Type B pancreatic cell (in vitro differentiated cells): ENCODE data around the gene CNNM4. TPM values are rescaled to one million over a fixed set of nuclear protein-coding genes. Genes with fewer than 3 reads are reported as not detected.

ENCODE experiments used
- DNase-seq: peaks from one replicate; pipeline ENCODE4 v3.0.0; 2021; ENCODE audit warnings: mixed read lengths; ENCODE audit not compliant: unreplicated experiment; ENCODE audit errors: extremely low spot score
- H3K27ac Mint-ChIP-seq: 2 replicates; pipeline ENCODE4 v1.8.0; 2021; ENCODE audit warnings: mild to moderate bottlenecking, mixed read lengths
- H3K27me3 Mint-ChIP-seq: 2 replicates; pipeline ENCODE4 v1.8.0; 2021; ENCODE audit warnings: mixed read lengths
- H3K36me3 Mint-ChIP-seq: 2 replicates; pipeline ENCODE4 v1.8.0; 2021; ENCODE audit warnings: mixed read lengths
- H3K4me1 Mint-ChIP-seq: one replicate; pipeline ENCODE4 v1.8.0; 2021; ENCODE audit warnings: mixed read lengths; ENCODE audit not compliant: unreplicated experiment
- H3K4me3 Mint-ChIP-seq: 2 replicates; pipeline ENCODE4 v1.8.0; 2021; ENCODE audit warnings: mild to moderate bottlenecking, mixed read lengths
- H3K9me3 Mint-ChIP-seq: 2 replicates; pipeline ENCODE4 v1.8.0; 2021; ENCODE audit warnings: mixed read lengths
- long read RNA-seq: library from polyadenylated mRNA; unstranded; transcript quantifications from one replicate; pipeline ENCODE4 v2.0.0, GENCODE V29; 2020
- total RNA-seq: library from RNA; stranded (reverse); gene quantifications from 2 replicates; pipeline ENCODE4 v1.2.1, GENCODE V29; 2021; ENCODE audit warnings: low replicate concordance
- TF ChIP-seq, protein P1 (sequence below): fragments of 200-600 bp; sonication (generic); conservative IDR thresholded peaks from 2 replicates; pipeline ENCODE4 v1.5.0; 2021; ENCODE audit warnings: antibody characterized with exemption, mild to moderate bottlenecking

The CNNM4 gene
- total RNA-seq = 14.0 and 17.7 TPM in 2 replicates
- long read RNA-seq, full-length matches to known transcripts = 2 of 7 reads
- long read RNA-seq, partial matches to known transcripts = 5 of 7 reads
- long read RNA-seq, other reads (novel, unspliced or antisense) = 0 of 7 reads

DNA sequence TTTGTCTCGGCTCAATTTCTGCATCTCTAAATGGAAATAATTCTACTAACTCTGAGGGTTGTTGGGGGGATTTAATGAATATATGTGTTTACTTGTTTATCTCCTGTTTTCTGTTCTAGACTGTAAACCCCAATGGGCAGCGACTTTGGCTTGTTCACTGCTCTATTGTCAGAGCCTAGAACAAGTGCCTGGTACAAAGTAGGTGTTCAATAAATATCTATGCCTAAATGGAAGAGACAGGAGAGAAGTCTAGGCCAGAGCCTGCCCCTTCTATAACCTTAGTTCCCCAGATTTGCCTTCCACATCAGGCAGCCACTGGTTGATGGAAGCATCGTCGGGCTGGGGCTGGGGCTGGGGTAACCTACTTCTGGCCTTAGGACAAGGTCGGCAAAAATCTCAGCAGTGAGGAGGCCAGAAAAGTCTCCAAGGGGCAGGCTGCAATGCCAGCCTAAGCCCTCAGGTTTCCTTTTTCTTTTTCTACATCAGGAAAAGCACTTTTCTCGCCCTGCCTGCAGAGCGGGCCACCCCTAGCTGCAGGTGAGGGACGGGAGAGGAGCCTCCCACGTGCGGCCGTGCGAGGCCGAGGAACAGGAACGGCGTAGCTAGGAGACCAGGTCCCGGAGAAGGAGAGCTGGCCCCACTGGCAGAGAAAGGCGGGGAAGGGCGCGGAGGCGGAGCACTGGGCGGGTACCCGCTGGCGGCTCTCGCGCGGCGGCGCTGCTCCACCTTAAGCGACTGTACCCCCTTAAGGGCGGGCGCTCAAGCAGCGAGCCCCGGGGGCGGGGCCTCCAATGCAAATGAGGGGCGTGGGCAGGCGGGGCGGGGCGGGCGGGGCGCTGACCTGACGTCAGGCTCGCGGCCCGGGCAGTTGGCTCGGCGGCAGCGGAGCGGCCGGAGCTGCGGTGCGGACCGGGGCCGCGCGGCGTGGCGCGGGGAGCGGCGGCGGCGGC lies at the start of gene CNNM4:
Gene CNNM4, plus strand, starts transcription at position 867 of the 950 bp plus-strand sequence. CDS start 98 bp downstream, outside the sequence.
- TF ChIP-seq, protein P1, sequence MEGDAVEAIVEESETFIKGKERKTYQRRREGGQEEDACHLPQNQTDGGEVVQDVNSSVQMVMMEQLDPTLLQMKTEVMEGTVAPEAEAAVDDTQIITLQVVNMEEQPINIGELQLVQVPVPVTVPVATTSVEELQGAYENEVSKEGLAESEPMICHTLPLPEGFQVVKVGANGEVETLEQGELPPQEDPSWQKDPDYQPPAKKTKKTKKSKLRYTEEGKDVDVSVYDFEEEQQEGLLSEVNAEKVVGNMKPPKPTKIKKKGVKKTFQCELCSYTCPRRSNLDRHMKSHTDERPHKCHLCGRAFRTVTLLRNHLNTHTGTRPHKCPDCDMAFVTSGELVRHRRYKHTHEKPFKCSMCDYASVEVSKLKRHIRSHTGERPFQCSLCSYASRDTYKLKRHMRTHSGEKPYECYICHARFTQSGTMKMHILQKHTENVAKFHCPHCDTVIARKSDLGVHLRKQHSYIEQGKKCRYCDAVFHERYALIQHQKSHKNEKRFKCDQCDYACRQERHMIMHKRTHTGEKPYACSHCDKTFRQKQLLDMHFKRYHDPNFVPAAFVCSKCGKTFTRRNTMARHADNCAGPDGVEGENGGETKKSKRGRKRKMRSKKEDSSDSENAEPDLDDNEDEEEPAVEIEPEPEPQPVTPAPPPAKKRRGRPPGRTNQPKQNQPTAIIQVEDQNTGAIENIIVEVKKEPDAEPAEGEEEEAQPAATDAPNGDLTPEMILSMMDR = no peak
- no peaks in the 10 kb centered on the region for H3K9me3 Mint-ChIP-seq
- H3K4me1 Mint-ChIP-seq = peaks cover 43% of the 10 kb centered on the region
- peak; percentile 96 for DNase-seq
- peak within 1 kb of the TSS; percentile 88 for H3K27ac Mint-ChIP-seq
- no peaks in the 10 kb centered on the region for H3K27me3 Mint-ChIP-seq
- H3K4me3 Mint-ChIP-seq = peak within 1 kb of the TSS; percentile 89
- H3K36me3 Mint-ChIP-seq = no peaks in the 10 kb centered on the region

DNA sequence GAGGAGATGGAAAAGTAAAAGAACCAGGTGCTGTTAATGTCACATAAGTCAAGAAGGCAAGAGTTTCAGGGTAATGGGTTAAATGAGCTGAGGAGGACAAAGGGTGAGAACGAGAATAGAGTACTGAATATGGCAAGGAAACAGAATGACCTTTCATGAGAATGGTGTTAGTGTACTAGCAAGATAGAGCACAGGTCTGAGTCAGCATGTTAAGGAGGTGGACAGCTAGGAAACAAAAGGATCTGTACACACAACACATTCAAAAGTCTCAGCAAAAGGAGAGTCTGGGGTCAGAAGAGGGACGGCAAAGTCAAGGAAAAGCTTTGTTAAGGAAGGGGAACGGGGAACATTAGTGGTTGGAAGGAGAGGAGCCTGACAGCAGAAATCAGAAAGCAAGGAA lies 49.7 kb upstream of the CNNM4 start:
- TF ChIP-seq, protein P1 = no peak
- Mint-ChIP-seq H3K27me3 (no peaks in the 10 kb centered on the region), H3K4me1 (no peaks in the 10 kb centered on the region), H3K9me3 (no peaks in the 10 kb centered on the region), H3K4me3 (no peak overlapping the region), H3K36me3 (peaks cover 48% of the 10 kb centered on the region), H3K27ac (no peak overlapping the region)
- no peak for DNase-seq

DNA sequence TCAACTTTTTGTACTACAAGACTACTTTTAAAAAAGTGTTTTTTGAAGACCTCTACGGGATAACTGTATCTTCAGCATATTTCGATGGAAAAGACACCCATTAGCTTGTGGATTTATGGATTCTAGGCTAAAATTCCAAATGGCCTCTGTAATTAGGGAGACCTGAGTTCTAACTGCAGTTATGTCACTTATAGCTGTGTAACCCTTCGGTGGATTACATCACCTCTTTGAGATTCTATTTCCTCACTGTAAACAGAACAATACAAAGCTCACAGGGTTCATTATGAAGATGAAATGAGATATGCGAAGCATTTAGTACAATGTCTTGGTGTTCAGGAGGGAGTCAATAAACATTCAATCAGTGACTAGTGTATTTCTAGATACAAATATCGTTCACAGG lies 45.0 kb upstream of the CNNM4 start:
- peaks cover 31% of the 10 kb centered on the region for H3K36me3 Mint-ChIP-seq
- H3K27ac Mint-ChIP-seq = no peak overlapping the region
- no peak for DNase-seq

DNA sequence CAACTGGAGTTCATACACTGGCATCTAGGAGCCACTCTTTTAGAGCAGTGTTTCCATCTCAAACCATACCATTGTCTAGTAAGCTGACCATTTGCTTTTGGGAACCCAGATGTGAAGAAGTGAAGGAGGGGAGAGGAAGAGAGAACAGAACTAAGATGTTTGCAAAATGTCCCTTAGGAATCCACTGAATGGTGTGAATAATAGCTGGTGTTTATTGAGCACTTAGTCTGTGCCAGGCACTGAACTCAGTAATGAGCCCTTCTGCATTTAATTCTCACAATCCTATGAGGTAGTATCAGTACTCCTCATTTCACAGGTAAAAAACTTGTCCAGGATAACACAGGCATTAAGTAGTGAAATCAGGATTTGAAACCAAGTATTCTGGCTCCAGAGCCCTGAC lies 44.3 kb upstream of the CNNM4 start:
- H3K36me3 Mint-ChIP-seq = peaks cover 29% of the 10 kb centered on the region

More for the DNA sequence above, 45.0 kb upstream of the CNNM4 start:
- Mint-ChIP-seq H3K9me3 (no peaks in the 10 kb centered on the region), H3K27me3 (no peaks in the 10 kb centered on the region), H3K4me1 (no peaks in the 10 kb centered on the region), H3K4me3 (no peak overlapping the region)
- TF ChIP-seq, protein P1 = no peak

DNA sequence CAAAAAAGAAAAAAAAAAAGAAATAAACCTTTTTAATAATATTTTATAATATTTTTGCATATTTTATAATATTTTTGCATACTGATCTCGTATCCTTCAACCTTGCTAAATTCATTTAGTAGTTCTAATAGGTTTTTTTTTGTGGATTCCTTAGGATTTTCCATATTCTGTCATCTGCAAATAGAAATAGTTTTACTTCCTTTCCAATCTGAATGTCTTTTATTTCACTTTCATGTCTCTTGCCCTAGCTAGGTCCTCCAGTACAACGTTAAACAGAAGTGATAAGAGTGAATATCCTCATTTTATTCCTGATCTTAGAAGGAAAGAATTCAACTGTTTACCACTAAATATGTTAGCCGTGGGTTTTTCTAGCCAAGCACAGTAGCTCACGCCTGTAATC lies 34.6 kb upstream of the CNNM4 start:
- Mint-ChIP-seq H3K27me3 (no peaks in the 10 kb centered on the region), H3K4me3 (no peak overlapping the region), H3K9me3 (no peaks in the 10 kb centered on the region), H3K27ac (no peak overlapping the region), H3K4me1 (no peaks in the 10 kb centered on the region), H3K36me3 (peaks cover 33% of the 10 kb centered on the region)
- TF ChIP-seq, protein P1 = no peak
- no peak for DNase-seq

More for the DNA sequence above, 44.3 kb upstream of the CNNM4 start:
- Mint-ChIP-seq H3K4me3 (no peak overlapping the region), H3K4me1 (no peaks in the 10 kb centered on the region), H3K27me3 (no peaks in the 10 kb centered on the region), H3K27ac (no peak overlapping the region), H3K9me3 (no peaks in the 10 kb centered on the region)
- TF ChIP-seq, protein P1 = no peak
- DNase-seq = no peak
